ENCODE results near the gene SLC35E2B.
"Not testable (repeated sequence)": the region's sequence is repeated elsewhere in the genome, so short reads cannot be mapped to it uniquely, and the experiment has no call there.

Gene SLC35E2B

GRCh38 chr1:1692714-1693647 is at the start of gene SLC35E2B:
TSS of gene SLC35E2B (minus strand) at chr1:1692795. CDS start at chr1:1676699, 16,096 bp downstream.
- DNase-seq (ENCODE audit: low read depth): peak; percentile 75

GRCh38 chr1:1741013-1741412 is 48.4 kb upstream of the SLC35E2B start:
- DNase-seq (ENCODE audit: low read depth): peak; percentile 76

- not testable (repeated sequence) for DNase-seq (ENCODE audit: low read depth)
Observed at GRCh38 chr1:1738799-1739337, 46.3 kb upstream of the SLC35E2B start.

- DNase-seq (ENCODE audit: low read depth): not testable (repeated sequence)
Observed at GRCh38 chr1:1737675-1738590, 45.3 kb upstream of the SLC35E2B start.

GRCh38 chr1:1732381-1732780 is 39.8 kb upstream of the SLC35E2B start:
- DNase-seq (ENCODE audit: low read depth): no peak

GRCh38 chr1:1730870-1731269 is 38.3 kb upstream of the SLC35E2B start:
- DNase-seq (ENCODE audit: low read depth): no peak

GRCh38 chr1:1730230-1730629 is 37.6 kb upstream of the SLC35E2B start:
- DNase-seq (ENCODE audit: low read depth): not testable (repeated sequence)

GRCh38 chr1:1729116-1729816 is 36.7 kb upstream of the SLC35E2B start:
- not testable (repeated sequence) for DNase-seq (ENCODE audit: low read depth)

GRCh38 chr1:1728308-1729005 is 35.9 kb upstream of the SLC35E2B start:
- not testable (repeated sequence) for DNase-seq (ENCODE audit: low read depth)

- DNase-seq (ENCODE audit: low read depth): not testable (repeated sequence)
Observed at GRCh38 chr1:1727131-1727651, 34.6 kb upstream of the SLC35E2B start.

- DNase-seq (ENCODE audit: low read depth): not testable (repeated sequence)
Observed at GRCh38 chr1:1726088-1726487, 33.5 kb upstream of the SLC35E2B start.

GRCh38 chr1:1724035-1724864 is 31.7 kb upstream of the SLC35E2B start, which contains the start of gene CDK11A:
TSS of gene CDK11A (minus strand) at chr1:1724357. CDS start at chr1:1722818, 1,539 bp downstream.
- peak; percentile 97 for DNase-seq (ENCODE audit: low read depth)

- DNase-seq (ENCODE audit: low read depth): no peak
Observed at GRCh38 chr1:1721201-1721600, 28.6 kb upstream of the SLC35E2B start.

GRCh38 chr1:1715109-1715883 is 22.7 kb upstream of the SLC35E2B start:
- DNase-seq (ENCODE audit: low read depth): not testable (repeated sequence)

GRCh38 chr1:1707897-1708296 is 15.3 kb upstream of the SLC35E2B start:
- not testable (repeated sequence) for DNase-seq (ENCODE audit: low read depth)

- DNase-seq (ENCODE audit: low read depth): not testable (repeated sequence)
Observed at GRCh38 chr1:1707241-1707640, 14.6 kb upstream of the SLC35E2B start.

- not testable (repeated sequence) for DNase-seq (ENCODE audit: low read depth)
Observed at GRCh38 chr1:1705623-1706022, 13.0 kb upstream of the SLC35E2B start.

- DNase-seq (ENCODE audit: low read depth): not testable (repeated sequence)
Observed at GRCh38 chr1:1704284-1704957, 11.8 kb upstream of the SLC35E2B start.

Measured in non-pigmented ciliary epithelial cell (primary cell).